K562 (cell line): ENCODE measurements around the gene ADAR. TPM values are rescaled to one million over a fixed set of nuclear protein-coding genes. Genes with fewer than 3 reads are reported as not detected.

Source experiments
- BRF1 ChIP-seq: IDR thresholded peaks from 3 replicates; pipeline ENCODE4 v1.6.1; 2011; ENCODE audit warnings: borderline replicate concordance, mild to moderate bottlenecking; ENCODE audit not compliant: insufficient read length; ENCODE audit errors: extremely low read depth
- CCAR2 ChIP-seq: fragments of 200-400 bp; formaldehyde crosslinking; IDR thresholded peaks from 2 replicates; pipeline ENCODE4 v1.6.1; 2017; ENCODE audit warnings: mild to moderate bottlenecking, low read depth, low read length
- CREBBP ChIP-seq: IDR thresholded peaks from one replicate; pipeline ENCODE4 v1.6.1; 2012; ENCODE audit warnings: low read depth, mild to moderate bottlenecking, control low read depth, inconsistent platforms, low read length
- E2F6 ChIP-seq, 2 experiments: IDR thresholded peaks; 2 replicates each; pipeline ENCODE4 v1.6.1; 2011; ENCODE audit warnings: borderline replicate concordance in 1 of 2, control low read depth in 1 of 2, low read depth in 1 of 2, low read length in 1 of 2, mild to moderate bottlenecking in 1 of 2, mixed read lengths in 1 of 2, moderate library complexity in 1 of 2; ENCODE audit not compliant: insufficient read depth in 1 of 2, insufficient read length in 1 of 2, poor library complexity in 1 of 2, severe bottlenecking in 1 of 2; ENCODE audit errors: extremely low read depth in 1 of 2
- ETS1 ChIP-seq: conservative IDR thresholded peaks from 2 replicates; pipeline ENCODE4 v1.6.1; 2011; ENCODE audit warnings: low read depth, mild to moderate bottlenecking, low read length; ENCODE audit not compliant: control insufficient read depth
- FOXA3 ChIP-seq, 2 experiments: fragments of 450-650 bp in 1 of 2; sonication (generic) in 1 of 2; formaldehyde crosslinking; IDR thresholded peaks in 1 of 2; conservative IDR thresholded peaks in 1 of 2; 2 replicates each; pipeline versions ENCODE4 v1.4.0 to v1.8.0; 2020 to 2022; ENCODE audit warnings: mild to moderate bottlenecking in 2 of 2, missing genetic modification reagents in 1 of 2
- HMG20A ChIP-seq: fragments of 450-650 bp; formaldehyde crosslinking; conservative IDR thresholded peaks from 2 replicates; pipeline ENCODE4 v1.4.0; 2020; ENCODE audit warnings: mild to moderate bottlenecking, mixed read lengths
- KLF1 ChIP-seq: fragments of 450-650 bp; IDR thresholded peaks from 2 replicates; pipeline ENCODE4 v1.6.1; 2016; ENCODE audit warnings: missing genetic modification characterization, missing compliant biosample characterization
- PTRF ChIP-seq: fragments of 450-650 bp; IDR thresholded peaks from 2 replicates; pipeline ENCODE4 v1.6.1; 2016; ENCODE audit warnings: mild to moderate bottlenecking, missing genetic modification characterization, missing compliant biosample characterization
- RBM34 ChIP-seq: fragments of 200-400 bp; formaldehyde crosslinking; IDR thresholded peaks from 2 replicates; pipeline ENCODE4 v1.6.1; 2018; ENCODE audit warnings: low read length, borderline replicate concordance; ENCODE audit not compliant: insufficient read depth
- STAT5B ChIP-seq: fragments of 250-450 bp; sonication (Bioruptor Pico); IDR thresholded peaks from 2 replicates; pipeline ENCODE4 v1.8.0; 2021; ENCODE audit warnings: mild to moderate bottlenecking, inconsistent platforms
- THAP12 ChIP-seq: fragments of 250-450 bp; sonication (Bioruptor Pico); IDR thresholded peaks from 2 replicates; pipeline ENCODE4 v1.9.0; 2021; ENCODE audit warnings: mild to moderate bottlenecking, inconsistent platforms
- ZNF143 ChIP-seq: sonication (generic); formaldehyde crosslinking; IDR thresholded peaks from 2 replicates; pipeline ENCODE4 v1.9.0; 2022; ENCODE audit warnings: mild to moderate bottlenecking, missing genetic modification reagents
- ZNF175 ChIP-seq: fragments of 200-800 bp; sonication (Bioruptor generic); IDR thresholded peaks from 2 replicates; pipeline ENCODE4 v1.6.1; 2016; ENCODE audit warnings: low read depth, mild to moderate bottlenecking, missing genetic modification characterization, missing compliant biosample characterization
- ZNF740 ChIP-seq, 3 experiments: fragments of 200-800 bp in 1 of 3; sonication (Bioruptor generic) in 1 of 3; sonication (generic) in 1 of 3; formaldehyde crosslinking in 1 of 3; IDR thresholded peaks; 2 replicates each; pipeline versions ENCODE4 v1.6.1 to v1.8.0; 2016 to 2022; ENCODE audit warnings: mild to moderate bottlenecking in 2 of 3, missing compliant biosample characterization in 2 of 3, missing genetic modification characterization in 2 of 3, missing genetic modification reagents in 1 of 3
- polyA plus RNA-seq, 8 experiments: library from polyadenylated mRNA; depleted of rRNA in 4 of 8; stranded (reverse) in 5 of 8; unstranded in 3 of 8; fragments of >200 nt; fragmentation: Nextera tagmentation in 2 of 8; fragmentation: Illumina TruSeq in 1 of 8; extraction: Ambion mirVana in 2 of 8; extraction: Trizol in 1 of 8; gene quantifications; 2 replicates each; pipeline versions ENCODE4 v1.2.1 to v1.2.3, GENCODE V29; 2011 to 2014; ENCODE audit warnings: inconsistent platforms in 1 of 8, missing spikeins in 1 of 8
- total RNA-seq, 7 experiments: library from RNA; depleted of rRNA in 6 of 7; stranded (reverse); fragments of >200 nt in 6 of 7; fragmentation: Illumina TruSeq in 2 of 7; extraction: Trizol in 2 of 7; gene quantifications; 2 replicates each; pipeline versions ENCODE4 v1.2.1 to v1.2.3, GENCODE V29; 2011 to 2021; ENCODE audit warnings: low replicate concordance in 1 of 7
- TF ChIP-seq, protein P1 (sequence below): fragments of 450-650 bp; IDR thresholded peaks from 2 replicates; pipeline ENCODE4 v1.6.1; 2017; ENCODE audit warnings: antibody characterized with exemption

The ADAR gene
- total and polyA plus RNA-seq, 9 of the 15 experiments (the other 6 are each of a cell fraction or from before 2014, with no cell fraction given) = 30.1 to 123 (median 60.2) TPM

DNA sequence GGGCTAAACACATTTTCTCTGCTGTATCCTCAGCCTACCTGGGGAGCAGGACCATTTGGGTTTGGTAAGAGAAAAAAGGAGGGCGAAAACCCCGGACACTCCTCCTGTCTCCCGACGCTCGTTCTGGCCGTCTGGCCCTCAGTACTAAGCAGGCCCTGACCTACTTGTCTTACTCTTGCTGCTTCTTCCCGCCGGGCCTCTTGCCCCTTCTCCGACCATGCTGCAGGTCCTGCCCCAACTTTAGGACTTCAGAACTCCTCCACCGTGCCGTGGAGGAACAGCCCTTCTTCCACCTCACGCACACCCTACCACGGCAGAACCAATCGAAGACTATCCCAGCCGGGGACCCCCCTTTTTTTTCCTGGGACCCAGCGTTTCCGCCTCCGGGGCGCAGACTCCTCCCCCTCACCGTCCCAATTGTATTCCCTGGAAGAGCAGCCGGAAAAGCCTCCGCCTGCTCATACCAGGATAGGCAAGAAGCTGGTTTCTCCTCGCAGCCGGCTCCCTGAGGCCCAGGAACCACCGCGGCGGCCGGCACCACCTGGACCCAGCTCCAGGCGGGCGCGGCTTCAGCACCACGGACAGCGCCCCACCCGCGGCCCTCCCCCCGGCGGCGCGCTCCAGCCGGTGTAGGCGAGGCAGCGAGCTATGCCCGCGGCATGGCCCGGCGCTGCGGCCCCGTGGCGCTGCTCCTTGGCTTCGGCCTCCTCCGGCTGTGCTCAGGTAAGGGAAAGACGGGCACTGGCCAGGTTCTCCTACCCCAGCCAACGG lies 40.4 kb downstream of the ADAR start, which contains the start of gene CHRNB2 (continued):
- TF ChIP-seq KLF1 = no peak
- no peak for TF ChIP-seq CCAR2
- no peak for TF ChIP-seq PTRF (tag)
- TF ChIP-seq CREBBP = no peak
- TF ChIP-seq RBM34 = no peak
- 0 out of 2 replicates have a peak, but pooled peaks have one; percentile 51 for TF ChIP-seq ZNF143 (CRISPR knock-in tag)
- 0 out of 2 replicates have a peak, but pooled peaks have one; percentile 40 for TF ChIP-seq ZNF175 (CRISPR knock-in tag)
- TF ChIP-seq FOXA3 (CRISPR knock-in tag; conservative IDR thresholded peaks at IDR 0.05 in 1 of 2, IDR thresholded peaks at IDR 0.05 in 1 of 2) = peak in 1 of 2 experiments; percentile 62; a peak in 1 of 4 replicates
- TF ChIP-seq ZNF740 (CRISPR knock-in tag; IDR thresholded peaks at IDR 0.05) = peak; percentile 73; the same call in 1 of the 2 replicates
- no peak for TF ChIP-seq ZNF740 (tag; IDR thresholded peaks at IDR 0.05)
- TF ChIP-seq BRF1 = no peak
- 0 out of 2 replicates have a peak, but pooled peaks have one; percentile 65 for TF ChIP-seq ETS1
- no peak for TF ChIP-seq THAP12 (CRISPR knock-in tag)
- no peak for TF ChIP-seq STAT5B
- peak in 1 of 2 experiments; percentile 36 for TF ChIP-seq E2F6 (IDR thresholded peaks at IDR 0.05; ENCODE audit: borderline replicate concordance in 1 of 2, extremely low read depth in 1 of 2, insufficient read depth in 1 of 2, insufficient read length in 1 of 2, low read depth in 1 of 2, low read length in 1 of 2, poor library complexity in 1 of 2, severe bottlenecking in 1 of 2)
- no peak for TF ChIP-seq HMG20A (CRISPR knock-in tag)
- TF ChIP-seq, protein P1, sequence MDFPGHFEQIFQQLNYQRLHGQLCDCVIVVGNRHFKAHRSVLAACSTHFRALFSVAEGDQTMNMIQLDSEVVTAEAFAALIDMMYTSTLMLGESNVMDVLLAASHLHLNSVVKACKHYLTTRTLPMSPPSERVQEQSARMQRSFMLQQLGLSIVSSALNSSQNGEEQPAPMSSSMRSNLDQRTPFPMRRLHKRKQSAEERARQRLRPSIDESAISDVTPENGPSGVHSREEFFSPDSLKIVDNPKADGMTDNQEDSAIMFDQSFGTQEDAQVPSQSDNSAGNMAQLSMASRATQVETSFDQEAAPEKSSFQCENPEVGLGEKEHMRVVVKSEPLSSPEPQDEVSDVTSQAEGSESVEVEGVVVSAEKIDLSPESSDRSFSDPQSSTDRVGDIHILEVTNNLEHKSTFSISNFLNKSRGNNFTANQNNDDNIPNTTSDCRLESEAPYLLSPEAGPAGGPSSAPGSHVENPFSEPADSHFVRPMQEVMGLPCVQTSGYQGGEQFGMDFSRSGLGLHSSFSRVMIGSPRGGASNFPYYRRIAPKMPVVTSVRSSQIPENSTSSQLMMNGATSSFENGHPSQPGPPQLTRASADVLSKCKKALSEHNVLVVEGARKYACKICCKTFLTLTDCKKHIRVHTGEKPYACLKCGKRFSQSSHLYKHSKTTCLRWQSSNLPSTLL = no peak
